ENCODE measurements around the gene CPAMD8. TPM values are rescaled to one million over a fixed set of nuclear protein-coding genes. Genes with fewer than 3 reads are reported as not detected.
"Not testable (repeated sequence)": the region's sequence is repeated elsewhere in the genome, so short reads cannot be mapped to it uniquely, and the experiment has no call there.

CPAMD8 gene
- total RNA-seq, 2 donors from 2014 or later = 6.2 to 6.3 TPM

GRCh38 chr19:17048885-17049453 is 22.4 kb upstream of the CPAMD8 start:
- no peak for DNase-seq (ENCODE audit: low spot score)
- intact Hi-C loops (cut with DNase I) = loop anchor here in 1 of 2 donors (5.0 kb wide), 1 partner anchor 277 kb away; no protein-coding TSS in a partner anchor

GRCh38 chr19:17045907-17046502 is 19.4 kb upstream of the CPAMD8 start:
- intact Hi-C loops (cut with DNase I) = loop anchor here in 1 of 2 donors (5.0 kb wide), 1 partner anchor 274 kb away; no protein-coding TSS in a partner anchor
- no peak for DNase-seq (ENCODE audit: low spot score)

- intact Hi-C loops (cut with DNase I) = no loop called here
- DNase-seq (ENCODE audit: low spot score) = no peak
These were observed 17.1 kb upstream of the CPAMD8 start for GRCh38 chr19:17043744-17044143.

- DNase-seq (ENCODE audit: low spot score) = no peak
- intact Hi-C loops (cut with DNase I) = no loop called here
These were observed 15.4 kb upstream of the CPAMD8 start for GRCh38 chr19:17041976-17042375.

- intact Hi-C loops (cut with DNase I) = no loop called here
- DNase-seq (ENCODE audit: low spot score) = no peak
These were observed 11.4 kb upstream of the CPAMD8 start for GRCh38 chr19:17037966-17038500.

- intact Hi-C loops (cut with DNase I) = no loop called here
- no peak for DNase-seq (ENCODE audit: low spot score)
These were observed 10.6 kb upstream of the CPAMD8 start for GRCh38 chr19:17037184-17037583.

GRCh38 chr19:17036640-17037039 is 10.0 kb upstream of the CPAMD8 start:
- intact Hi-C loops (cut with DNase I) = no loop called here
- no peak for DNase-seq (ENCODE audit: low spot score)

GRCh38 chr19:17035842-17036424 is 9.3 kb upstream of the CPAMD8 start:
- intact Hi-C loops (cut with DNase I) = no loop called here
- peak; percentile 88 for DNase-seq (ENCODE audit: low spot score)

GRCh38 chr19:17031741-17032140 is 5.1 kb upstream of the CPAMD8 start:
- intact Hi-C loops (cut with DNase I) = no loop called here
- no peak for DNase-seq (ENCODE audit: low spot score)

GRCh38 chr19:17027535-17027975 is 945 bp upstream of the CPAMD8 start:
- intact Hi-C loops (cut with DNase I) = no loop called here
- no peak for DNase-seq (ENCODE audit: low spot score)

- intact Hi-C loops (cut with DNase I) = no loop called here
- no peak for DNase-seq (ENCODE audit: low spot score)
These were observed 485 bp downstream of the CPAMD8 start for GRCh38 chr19:17025991-17026658.

- intact Hi-C loops (cut with DNase I) = no loop called here
- DNase-seq (ENCODE audit: low spot score) = no peak
These were observed 1.2 kb downstream of the CPAMD8 start for GRCh38 chr19:17025361-17025760.

- DNase-seq (ENCODE audit: low spot score); intact Hi-C loops (cut with DNase I): not testable (repeated sequence)
These were observed 1.7 kb downstream of the CPAMD8 start for GRCh38 chr19:17024941-17025340.

GRCh38 chr19:17023805-17024204 is 2.8 kb downstream of the CPAMD8 start:
- intact Hi-C loops (cut with DNase I) = no loop called here
- no peak for DNase-seq (ENCODE audit: low spot score)

- intact Hi-C loops (cut with DNase I) = no loop called here
- DNase-seq (ENCODE audit: low spot score) = no peak
These were observed 3.9 kb downstream of the CPAMD8 start for GRCh38 chr19:17022738-17023137.

- intact Hi-C loops (cut with DNase I) = no loop called here
- no peak for DNase-seq (ENCODE audit: low spot score)
These were observed 4.6 kb downstream of the CPAMD8 start for GRCh38 chr19:17021793-17022590.

GRCh38 chr19:17021328-17021727 is 5.3 kb downstream of the CPAMD8 start:
- intact Hi-C loops (cut with DNase I) = no loop called here
- DNase-seq (ENCODE audit: low spot score) = no peak

GRCh38 chr19:17020823-17021222 is 5.8 kb downstream of the CPAMD8 start:
- intact Hi-C loops (cut with DNase I) = no loop called here
- DNase-seq (ENCODE audit: low spot score) = no peak

GRCh38 chr19:17020385-17020784 is 6.2 kb downstream of the CPAMD8 start:
- DNase-seq (ENCODE audit: low spot score) = no peak
- intact Hi-C loops (cut with DNase I) = no loop called here
